Gastroesophageal sphincter (tissue), 3 donors: ENCODE results near the gene TENT5C.

Source experiments
- EP300 ChIP-seq: sonication (generic); formaldehyde crosslinking; IDR thresholded peaks from one replicate; pipeline ENCODE4 v1.6.1; 2017; ENCODE audit warnings: antibody characterized with exemption, mild to moderate bottlenecking
- POLR2A ChIP-seq, 2 donors: fragments of 450-650 bp; IDR thresholded peaks; one replicate each; pipeline ENCODE4 v1.6.1; 2017; ENCODE audit warnings: antibody characterized with exemption in 2 of 2, mild to moderate bottlenecking in 2 of 2, moderate library complexity in 1 of 2
- POLR2AphosphoS5 ChIP-seq: sonication (generic); formaldehyde crosslinking; IDR thresholded peaks from one replicate; pipeline ENCODE4 v1.6.1; 2017; ENCODE audit warnings: antibody characterized with exemption
- TF ChIP-seq, protein P1 (sequence below), 4 experiments: fragments of 200-600 bp in 2 of 4; fragments of 450-650 bp in 2 of 4; sonication (generic) in 1 of 4; IDR thresholded peaks; one replicate each; pipeline ENCODE4 v1.5.1; 2017 to 2019; ENCODE audit warnings: antibody characterized with exemption in 4 of 4, mild to moderate bottlenecking in 2 of 4, moderate library complexity in 2 of 4

DNA sequence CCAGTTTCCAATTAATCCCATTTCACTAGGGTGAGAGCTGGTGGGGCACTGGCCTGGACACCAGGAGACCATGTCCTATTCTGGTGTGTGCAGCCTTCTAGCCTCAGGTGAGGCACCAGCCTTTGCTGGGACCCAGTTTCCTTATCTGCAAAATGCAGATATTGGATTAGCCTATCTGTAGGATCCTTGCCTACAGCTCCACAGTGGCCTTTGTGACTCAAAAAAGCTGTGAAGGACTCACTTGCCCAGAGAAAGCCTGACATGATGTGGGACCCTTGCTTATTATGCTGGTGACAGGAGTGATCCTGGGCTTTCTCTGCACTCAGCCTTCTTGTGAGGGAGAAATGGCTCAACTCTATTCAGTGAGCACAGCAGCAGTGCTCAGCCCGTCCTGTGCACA lies 32.3 kb downstream of the TENT5C start:
- no peak for TF ChIP-seq POLR2AphosphoS5
- TF ChIP-seq, protein P1, sequence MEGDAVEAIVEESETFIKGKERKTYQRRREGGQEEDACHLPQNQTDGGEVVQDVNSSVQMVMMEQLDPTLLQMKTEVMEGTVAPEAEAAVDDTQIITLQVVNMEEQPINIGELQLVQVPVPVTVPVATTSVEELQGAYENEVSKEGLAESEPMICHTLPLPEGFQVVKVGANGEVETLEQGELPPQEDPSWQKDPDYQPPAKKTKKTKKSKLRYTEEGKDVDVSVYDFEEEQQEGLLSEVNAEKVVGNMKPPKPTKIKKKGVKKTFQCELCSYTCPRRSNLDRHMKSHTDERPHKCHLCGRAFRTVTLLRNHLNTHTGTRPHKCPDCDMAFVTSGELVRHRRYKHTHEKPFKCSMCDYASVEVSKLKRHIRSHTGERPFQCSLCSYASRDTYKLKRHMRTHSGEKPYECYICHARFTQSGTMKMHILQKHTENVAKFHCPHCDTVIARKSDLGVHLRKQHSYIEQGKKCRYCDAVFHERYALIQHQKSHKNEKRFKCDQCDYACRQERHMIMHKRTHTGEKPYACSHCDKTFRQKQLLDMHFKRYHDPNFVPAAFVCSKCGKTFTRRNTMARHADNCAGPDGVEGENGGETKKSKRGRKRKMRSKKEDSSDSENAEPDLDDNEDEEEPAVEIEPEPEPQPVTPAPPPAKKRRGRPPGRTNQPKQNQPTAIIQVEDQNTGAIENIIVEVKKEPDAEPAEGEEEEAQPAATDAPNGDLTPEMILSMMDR (IDR thresholded peaks at IDR 0.05) = no peak
- no peak for TF ChIP-seq POLR2A (IDR thresholded peaks at IDR 0.05)
- TF ChIP-seq EP300 = no peak
